Activated T-helper 1 cell treated with anti-CD3 and anti-CD28 coated beads, Interleukin-2, amount 50 U/mL, for 16 hours (primary cell): ENCODE results near the gene NAPA.

Experiments used
- DNase-seq, 2 donors: peaks; one replicate each; pipeline ENCODE4 v3.0.0-alpha.2; 2020; ENCODE audit warnings: low read depth in 1 of 2, low spot score in 1 of 2

The NAPA gene

DNA sequence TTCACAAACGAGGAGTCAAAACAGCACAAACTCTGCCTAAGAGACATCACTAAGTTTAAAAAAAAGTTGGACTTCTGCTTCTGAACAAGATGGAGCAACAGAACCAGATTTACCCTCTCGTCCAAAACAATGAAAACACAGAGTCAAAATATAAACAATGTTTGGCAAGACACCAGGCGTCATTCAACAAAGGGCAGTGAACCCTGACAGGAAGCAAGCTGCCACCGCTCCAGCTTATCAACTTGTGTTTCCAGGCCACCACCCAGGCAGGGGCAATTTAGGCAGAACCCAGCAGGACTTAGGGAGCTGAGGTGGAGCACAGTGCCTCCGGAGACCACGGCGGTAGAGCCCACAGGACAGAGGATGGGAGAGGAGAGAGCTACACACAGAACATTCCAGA, 8.6 kb upstream of the NAPA start:
- DNase-seq: no peak

- no peak for DNase-seq
Measured at GRCh38 chr19:47521473-47522180, 6.8 kb upstream of the NAPA start.

DNA sequence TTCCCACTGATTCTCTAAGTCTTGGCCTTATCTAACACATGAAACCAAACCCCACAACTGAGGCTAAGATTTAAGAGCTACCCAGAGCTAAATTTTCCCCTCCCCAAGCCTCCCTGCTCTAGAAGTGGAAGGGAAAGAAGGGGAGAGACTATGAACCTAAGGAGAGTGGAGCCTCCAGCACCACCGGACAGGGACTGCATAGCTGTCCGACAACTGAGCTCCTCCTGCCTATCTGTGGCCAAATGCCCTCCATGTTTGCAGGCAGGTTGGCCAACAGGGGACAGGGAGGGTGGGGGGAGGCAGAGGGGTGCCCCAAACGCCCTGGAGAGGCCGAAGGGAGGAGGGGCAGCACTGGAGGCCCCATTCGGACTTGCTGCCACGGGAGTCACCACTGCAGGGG, 6.0 kb upstream of the NAPA start:
- no peak for DNase-seq

- DNase-seq: no peak
Measured at GRCh38 chr19:47520343-47520806, 5.5 kb upstream of the NAPA start.

GRCh38 chr19:47518854-47519253, 4.0 kb upstream of the NAPA start:
- DNase-seq: no peak

DNA sequence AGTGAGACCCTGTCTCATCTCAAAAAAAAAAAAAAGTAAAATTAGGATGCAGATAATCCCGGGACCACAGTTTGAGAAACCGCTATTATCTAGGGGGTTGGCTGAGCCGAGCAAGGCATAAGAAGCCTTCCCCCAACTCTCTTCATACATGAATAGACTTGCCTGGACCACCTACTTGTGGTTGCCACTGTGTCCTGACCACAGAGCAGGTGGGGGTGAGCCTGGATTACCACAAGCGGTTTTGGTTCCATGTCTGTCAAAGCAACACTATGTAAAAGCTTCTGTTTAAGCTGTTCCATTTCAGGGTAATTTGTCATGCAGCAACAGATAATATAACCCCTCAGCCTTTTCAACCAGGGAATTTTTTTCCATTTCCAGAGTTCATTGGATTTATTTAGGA, 3.3 kb upstream of the NAPA start:
- DNase-seq: peak in 1 of 2 donors; percentile 13

DNA sequence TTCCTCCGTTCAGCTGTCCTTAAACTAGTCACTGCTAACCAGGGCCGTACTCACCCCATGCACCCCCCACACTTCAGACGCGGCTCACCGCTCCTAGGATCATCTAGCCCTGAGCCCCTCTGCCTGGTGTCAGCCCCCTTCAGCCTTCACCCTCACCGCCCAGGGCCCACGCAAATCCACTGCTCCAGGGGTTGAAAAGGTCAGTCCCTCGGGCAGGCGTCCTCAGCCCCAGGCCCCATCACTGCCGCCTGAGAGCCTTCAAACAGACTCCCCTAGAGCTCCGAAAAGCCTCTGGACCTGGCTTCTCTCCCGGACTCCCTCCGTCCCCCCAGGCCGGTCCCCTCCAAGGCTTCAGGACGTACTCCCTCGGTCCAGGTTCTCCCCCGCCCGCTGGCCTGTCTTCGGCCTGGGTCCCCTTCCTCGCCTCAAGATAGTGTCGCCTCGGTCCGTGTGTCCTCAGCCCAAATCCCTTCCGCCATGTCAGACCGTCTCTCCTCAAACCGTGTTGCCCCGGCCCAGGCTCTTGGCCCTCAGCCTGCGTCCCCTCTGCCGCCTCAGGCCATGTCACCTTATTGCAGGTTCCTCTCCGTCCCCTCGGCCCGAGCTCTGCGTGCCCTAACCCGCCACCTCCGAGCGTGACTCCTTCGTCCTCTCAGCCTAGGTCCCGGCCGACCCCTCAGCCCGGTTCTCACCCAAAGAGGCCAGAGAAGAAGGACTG, 553 bp downstream of the NAPA start:
- DNase-seq: no peak

DNA sequence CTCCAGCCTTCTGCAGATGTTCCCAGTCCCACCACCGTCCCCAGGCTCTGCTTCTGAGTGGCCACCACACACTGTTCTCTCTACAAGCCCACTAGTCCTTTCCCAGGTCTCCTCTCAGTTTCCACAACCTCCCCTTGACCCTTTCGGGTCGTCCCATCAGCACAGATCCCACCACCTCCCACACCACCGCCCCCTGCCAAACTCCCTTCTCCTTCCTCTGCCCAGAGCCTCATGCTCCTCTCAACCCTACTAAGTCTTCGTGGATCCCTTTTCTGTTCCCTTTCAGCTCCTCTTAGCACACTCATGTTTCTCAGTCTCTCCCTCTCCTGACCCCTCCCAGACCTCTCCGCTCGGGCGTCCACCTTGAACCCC, 1.9 kb downstream of the NAPA start:
- no peak for DNase-seq

GRCh38 chr19:47512183-47512947, 2.5 kb downstream of the NAPA start:
- DNase-seq: no peak

DNA sequence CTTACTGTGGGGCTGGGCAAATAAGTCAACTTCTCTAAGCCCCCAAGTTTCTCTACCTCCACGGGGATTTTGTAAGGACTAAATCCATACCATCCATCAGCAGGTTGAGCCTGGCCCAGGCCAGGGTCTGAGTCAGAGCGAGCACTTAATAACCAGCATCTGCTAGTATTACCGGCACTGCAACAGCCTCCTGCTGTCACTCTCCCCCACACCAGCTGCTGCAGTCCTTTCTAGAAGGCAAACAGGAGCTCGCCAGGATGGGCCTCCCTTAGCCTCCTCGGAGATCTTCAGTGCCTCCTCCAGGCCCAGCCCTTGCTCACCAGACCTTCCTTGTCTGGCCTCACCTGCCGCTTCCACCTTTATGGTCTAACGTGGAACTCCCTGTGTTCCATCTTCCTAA, 3.2 kb downstream of the NAPA start:
- no peak for DNase-seq

DNA sequence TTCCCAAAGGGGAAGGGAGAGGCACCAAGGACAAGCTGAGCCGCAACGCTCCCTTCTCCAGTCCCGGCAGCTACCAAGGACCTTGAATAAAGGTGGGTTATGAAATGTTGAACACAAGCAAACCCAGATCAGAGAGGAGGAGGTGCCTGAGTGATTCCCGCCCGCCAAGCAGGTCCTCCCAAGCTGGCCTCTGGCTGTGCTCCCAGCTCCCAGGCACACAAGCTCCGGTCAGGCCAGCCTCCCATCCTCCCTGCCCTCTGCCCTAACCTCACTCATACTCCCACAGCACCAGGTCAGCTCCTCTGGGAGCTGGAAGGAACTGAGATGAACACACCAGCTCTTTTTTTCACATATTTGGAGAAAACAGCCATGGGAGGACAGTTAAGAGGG, 3.7 kb downstream of the NAPA start:
- no peak for DNase-seq

- DNase-seq: no peak
Measured at GRCh38 chr19:47510516-47511127, 4.2 kb downstream of the NAPA start.

GRCh38 chr19:47509973-47510372, 4.9 kb downstream of the NAPA start:
- DNase-seq: no peak

DNA sequence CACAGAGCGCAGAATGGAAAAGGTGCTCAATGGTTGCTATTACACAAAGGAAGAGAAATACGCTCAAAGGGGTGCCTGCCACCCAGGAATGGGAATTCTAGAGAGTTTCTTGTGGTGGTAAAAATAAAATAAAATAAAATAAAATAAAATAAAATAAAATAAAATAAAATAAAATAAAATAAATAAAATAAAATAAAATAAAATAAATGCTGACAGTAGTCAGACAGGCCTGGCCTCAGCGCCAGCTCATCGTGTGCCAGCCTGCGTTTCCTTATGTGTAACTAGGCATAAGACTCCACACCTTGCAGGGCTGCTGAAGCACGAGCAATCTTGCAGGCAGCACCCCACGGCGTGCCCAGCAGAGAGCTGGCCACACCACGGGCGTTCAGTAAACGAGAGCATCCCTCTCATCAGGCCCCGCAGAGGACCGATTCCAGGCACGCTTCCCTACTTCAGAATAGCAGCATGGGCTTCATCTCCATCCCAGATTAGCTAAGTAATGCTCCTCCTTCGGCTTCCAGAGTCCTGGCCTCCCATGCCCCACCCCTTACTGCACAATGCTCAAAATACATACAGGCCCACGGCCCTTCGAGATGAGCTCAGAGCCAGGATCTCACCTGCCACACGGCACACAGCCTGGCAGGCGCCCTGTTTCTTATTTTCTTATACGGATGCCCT, 5.6 kb downstream of the NAPA start:
- no peak for DNase-seq

DNA sequence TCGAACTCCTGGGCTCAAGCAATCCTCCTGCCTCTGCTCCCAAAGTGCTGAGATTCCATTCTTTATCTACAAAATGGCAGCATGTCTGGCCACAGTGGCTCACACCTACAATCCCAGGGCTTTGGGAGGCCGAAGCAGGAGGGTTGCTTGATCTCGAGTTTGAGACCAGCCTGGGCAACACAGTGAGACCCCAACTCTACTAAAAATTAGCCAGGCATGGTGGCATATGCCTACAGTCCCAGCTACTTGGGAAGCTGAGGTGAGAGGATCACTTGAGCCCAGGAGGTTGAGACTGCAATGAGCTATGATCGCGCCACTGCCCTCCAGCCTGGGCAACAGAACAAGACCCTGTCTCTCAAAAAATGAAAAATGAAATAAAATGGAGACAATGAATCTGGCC, 6.1 kb downstream of the NAPA start:
- DNase-seq: no peak

GRCh38 chr19:47507924-47508553, 6.8 kb downstream of the NAPA start:
- DNase-seq: no peak

GRCh38 chr19:47507012-47507411, 7.9 kb downstream of the NAPA start:
- DNase-seq: no peak

DNA sequence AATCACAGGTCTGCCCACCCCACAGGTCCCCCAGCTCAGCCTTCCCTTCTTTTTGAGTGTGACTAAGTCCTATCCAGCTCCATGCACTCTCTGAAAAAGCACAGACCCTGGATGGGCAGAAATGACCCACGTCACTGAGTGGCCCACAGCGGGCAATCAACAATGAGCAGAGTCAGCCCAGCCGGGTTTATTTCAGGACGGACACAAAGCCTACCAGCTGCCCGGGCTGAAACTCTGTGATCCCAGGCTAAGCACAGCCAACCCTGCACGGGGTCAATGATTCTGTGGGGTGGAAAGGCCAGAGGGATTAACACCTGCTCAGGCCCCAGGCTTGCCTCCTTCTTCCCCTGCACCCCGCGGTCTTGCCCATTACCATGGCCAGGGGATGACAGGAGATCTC, 8.4 kb downstream of the NAPA start:
- DNase-seq: no peak

GRCh38 chr19:47505506-47505905, 9.4 kb downstream of the NAPA start:
- no peak for DNase-seq

- DNase-seq: no peak
Measured at GRCh38 chr19:47503826-47504150, 11.1 kb downstream of the NAPA start.
